GM12878 (cell line): ENCODE data around the gene DUSP8. TPM values are rescaled to one million over a fixed set of nuclear protein-coding genes. Genes with fewer than 3 reads are reported as not detected.

Experiments used
- ATAC-seq: fragments of 200-7000 bp; cut with Tn5 transposase; 3 replicates; pipeline ENCODE4 v1.9.1; 2020; ENCODE audit warnings: mild to moderate bottlenecking, moderate library complexity
- BruUV-seq: library from RNA; stranded (reverse); fragments of 400-500 nt; replicated peaks from 2 replicates; lab custom pipeline; 2021; lab: Mats Ljungman, UMichigan
- CTCF ChIA-PET: fragments of 300-600 bp; sonication (Branson Sonifier 250); formaldehyde crosslinking; extraction: SDS; loops from one replicate; lab custom pipeline; 2021; ENCODE audit warnings: inconsistent platforms; lab: Yijun Ruan, JAX
- POLR2A ChIA-PET: fragments of 350-600 bp; formaldehyde crosslinking; extraction: SDS; loops from one replicate; lab custom pipeline; 2021; ENCODE audit warnings: inconsistent platforms; lab: Charles Lee
- RAD21 ChIA-PET: fragments of 300-600 bp; sonication (Branson Sonifier 250); formaldehyde crosslinking; loops from one replicate; lab custom pipeline; 2023; ENCODE audit warnings: antibody characterized with exemption; ENCODE audit not compliant: unreplicated experiment; lab: Charles Lee
- SMC1A ChIA-PET: fragments of 300-600 bp; sonication (Branson Sonifier 250); formaldehyde crosslinking; loops from one replicate; lab custom pipeline; 2023; ENCODE audit not compliant: unreplicated experiment, uncharacterized antibody; lab: Charles Lee
- DNase-seq: peaks from one replicate; pipeline ENCODE4 v3.0.0-alpha.2; 2011; ENCODE audit warnings: low read depth, low spot score
- FAIRE-seq: peaks from 3 replicates; lab custom pipeline; 2011; peaks lifted over from hg19 to GRCh38; lab: Jason Lieb, UNC
- H2AFZ ChIP-seq: 2 replicates; pipeline ENCODE4 v1.6.0; 2011; ENCODE audit warnings: low read depth, low read length, control low read depth; ENCODE audit not compliant: control insufficient read depth
- H3K27ac ChIP-seq: 2 replicates; pipeline ENCODE4 v1.5.1; 2011; ENCODE audit warnings: control low read depth; ENCODE audit not compliant: control insufficient read depth, insufficient read depth
- H3K27me3 ChIP-seq, 2 experiments: replicated peaks in 1 of 2; 2 replicates each; pipeline versions ENCODE4 v1.6.0 to v1.6.1; 2011; ENCODE audit warnings: low read length in 1 of 2; ENCODE audit not compliant: control insufficient read depth in 2 of 2, insufficient read depth in 2 of 2
- H3K36me3 ChIP-seq, 2 experiments: 2 replicates each; pipeline ENCODE4 v1.5.1; 2011; ENCODE audit warnings: low read length in 1 of 2; ENCODE audit not compliant: control insufficient read depth in 2 of 2, insufficient read depth in 2 of 2
- H3K4me1 ChIP-seq: 2 replicates; pipeline ENCODE4 v1.6.1; 2011; ENCODE audit warnings: mild to moderate bottlenecking, low read length, moderate library complexity, mixed read lengths; ENCODE audit not compliant: control insufficient read depth, insufficient read depth
- H3K4me2 ChIP-seq: 2 replicates; pipeline ENCODE4 v1.6.0; 2011; ENCODE audit warnings: control low read depth; ENCODE audit not compliant: control insufficient read depth, insufficient read depth
- H3K4me3 ChIP-seq: fragments of 200-600 bp; sonication (generic); 2 replicates; pipeline ENCODE4 v1.5.1; 2016
- H3K79me2 ChIP-seq: 2 replicates; pipeline ENCODE4 v1.6.0; 2011; ENCODE audit warnings: low read length; ENCODE audit not compliant: control insufficient read depth, insufficient read depth
- H3K9ac ChIP-seq: 2 replicates; pipeline ENCODE4 v1.8.0; 2011; ENCODE audit warnings: low read length, control low read depth, mixed read lengths; ENCODE audit not compliant: control insufficient read depth, insufficient read depth
- H3K9me3 ChIP-seq: replicated peaks from 3 replicates; pipeline ENCODE4 v1.5.1; 2011; ENCODE audit warnings: mild to moderate bottlenecking, low read length; ENCODE audit not compliant: control insufficient read depth, insufficient read depth
- H4K20me1 ChIP-seq: 2 replicates; pipeline ENCODE4 v1.6.0; 2011; ENCODE audit not compliant: control insufficient read depth, insufficient read depth
- BCL11A ChIP-seq: IDR thresholded peaks from 2 replicates; pipeline ENCODE4 v1.6.1; 2011; ENCODE audit warnings: low read depth, low read length
- CBX5 ChIP-seq: sonication (generic); IDR thresholded peaks from 2 replicates; pipeline ENCODE4 v1.6.1; 2016; ENCODE audit warnings: low read depth, moderate library complexity, mild to moderate bottlenecking, inconsistent platforms
- CEBPB ChIP-seq, 2 experiments: fragments of 150-350 bp in 1 of 2; IDR thresholded peaks; 2 replicates each; pipeline ENCODE4 v1.6.1; 2012 to 2014; ENCODE audit warnings: low read depth in 2 of 2, low read length in 2 of 2, borderline replicate concordance in 1 of 2, inconsistent platforms in 1 of 2
- KLF5 ChIP-seq: fragments of 450-650 bp; IDR thresholded peaks from 2 replicates; pipeline ENCODE4 v1.6.1; 2014; ENCODE audit warnings: mild to moderate bottlenecking; ENCODE audit not compliant: partially characterized antibody
- MEF2A ChIP-seq: IDR thresholded peaks from 2 replicates; pipeline ENCODE4 v1.6.1; 2011; ENCODE audit warnings: low read depth, mild to moderate bottlenecking, low read length, moderate library complexity; ENCODE audit not compliant: insufficient read depth
- MTA2 ChIP-seq: fragments of 450-650 bp; IDR thresholded peaks from 2 replicates; pipeline ENCODE4 v1.6.1; 2016; ENCODE audit warnings: low read depth, mild to moderate bottlenecking, moderate library complexity
- MYC ChIP-seq: IDR thresholded peaks from 2 replicates; pipeline ENCODE4 v1.6.1; 2011; ENCODE audit warnings: mild to moderate bottlenecking, low read length, moderate library complexity, inconsistent platforms; ENCODE audit not compliant: insufficient read depth, insufficient replicate concordance, insufficient read length, severe bottlenecking
- PAX5 ChIP-seq: IDR thresholded peaks from 2 replicates; pipeline ENCODE4 v1.6.1; 2011; ENCODE audit warnings: low read depth, low read length, borderline replicate concordance
- PKNOX1 ChIP-seq: fragments of 450-650 bp; IDR thresholded peaks from 2 replicates; pipeline ENCODE4 v1.6.1; 2016; ENCODE audit warnings: mild to moderate bottlenecking
- RAD51 ChIP-seq: fragments of 450-650 bp; IDR thresholded peaks from 2 replicates; pipeline ENCODE4 v1.6.1; 2016; ENCODE audit warnings: moderate library complexity, mild to moderate bottlenecking, inconsistent platforms
- RFX5 ChIP-seq: IDR thresholded peaks from 2 replicates; pipeline ENCODE4 v1.6.1; 2011; ENCODE audit warnings: low read depth, low read length, improper control_type of control experiment
- TAF1 ChIP-seq: IDR thresholded peaks from 2 replicates; pipeline ENCODE4 v1.6.1; 2011; ENCODE audit warnings: mild to moderate bottlenecking, low read depth, low read length, borderline replicate concordance
- TBL1XR1 ChIP-seq: IDR thresholded peaks from 2 replicates; pipeline ENCODE4 v1.6.1; 2012; ENCODE audit warnings: low read depth, low read length, improper control_type of control experiment
- TCF7 ChIP-seq: IDR thresholded peaks from 2 replicates; pipeline ENCODE4 v1.6.1; 2014; ENCODE audit warnings: antibody characterized with exemption, borderline replicate concordance
- WRNIP1 ChIP-seq: IDR thresholded peaks from 2 replicates; pipeline ENCODE4 v1.6.1; 2011; ENCODE audit warnings: low read depth, low read length, improper control_type of control experiment, borderline replicate concordance
- ZBTB4 ChIP-seq: fragments of 450-650 bp; formaldehyde crosslinking; IDR thresholded peaks from 2 replicates; pipeline ENCODE4 v1.4.0; 2022; ENCODE audit warnings: mild to moderate bottlenecking, moderate library complexity
- ZNF207 ChIP-seq: fragments of 450-650 bp; IDR thresholded peaks from 2 replicates; pipeline ENCODE4 v1.6.1; 2014; ENCODE audit warnings: antibody characterized with exemption, mild to moderate bottlenecking, borderline replicate concordance
- WGBS: methylation state at CpG from one replicate; pipeline ENCODE4 v1.1.6; 2016; ENCODE audit warnings: low lambda C conversion rate; ENCODE audit not compliant: insufficient replicate concordance, insufficient coverage; ENCODE audit errors: missing lambda C conversion rate; 5-methylcytosine and 5-hydroxymethylcytosine counted together
- in situ Hi-C: fragments of 300-500 bp; cut with MboI; formaldehyde crosslinking; loops from 9 replicates; pipeline ENCODE4 v1.14.3; 2018; ENCODE audit warnings: mixed read lengths
- intact Hi-C: fragments of 100-400 bp; cut with micrococcal nuclease; formaldehyde crosslinking; loops from one replicate; pipeline ENCODE4 v1.14.2; 2022; ENCODE audit not compliant: unreplicated experiment
- polyA plus RNA-seq, 11 experiments: library from polyadenylated mRNA; depleted of rRNA in 4 of 11; unstranded in 6 of 11; stranded (reverse) in 5 of 11; fragments of >200 nt; fragmentation: Nextera tagmentation in 4 of 11; fragmentation: Illumina TruSeq in 1 of 11; extraction: Ambion mirVana in 4 of 11; extraction: Trizol in 1 of 11; gene quantifications; 1 replicate in 1 of 11; 2 replicates in 10 of 11; pipeline versions ENCODE4 v1.2.1 to v1.2.3, GENCODE V29; 2011 to 2016; ENCODE audit warnings: inconsistent platforms in 2 of 11, missing spikeins in 2 of 11, low read depth in 1 of 11
- total RNA-seq, 4 experiments: library from RNA; depleted of rRNA in 3 of 4; stranded (reverse); fragments of >200 nt in 3 of 4; fragmentation: Illumina TruSeq in 1 of 4; extraction: Trizol in 1 of 4; gene quantifications; 2 replicates each; pipeline versions ENCODE4 v1.2.1 to v1.2.3, GENCODE V29; 2013 to 2021
- TF ChIP-seq, protein P1 (sequence below): fragments of 450-650 bp; IDR thresholded peaks from 2 replicates; pipeline ENCODE4 v1.6.1; 2017; ENCODE audit warnings: borderline replicate concordance

Gene DUSP8
- total and polyA plus RNA-seq, 10 of the 15 experiments (the other 5 are each of a cell fraction or from before 2014, with no cell fraction given): 0.04 to 1.7 (median 0.26) TPM; not detected in 6

DNA sequence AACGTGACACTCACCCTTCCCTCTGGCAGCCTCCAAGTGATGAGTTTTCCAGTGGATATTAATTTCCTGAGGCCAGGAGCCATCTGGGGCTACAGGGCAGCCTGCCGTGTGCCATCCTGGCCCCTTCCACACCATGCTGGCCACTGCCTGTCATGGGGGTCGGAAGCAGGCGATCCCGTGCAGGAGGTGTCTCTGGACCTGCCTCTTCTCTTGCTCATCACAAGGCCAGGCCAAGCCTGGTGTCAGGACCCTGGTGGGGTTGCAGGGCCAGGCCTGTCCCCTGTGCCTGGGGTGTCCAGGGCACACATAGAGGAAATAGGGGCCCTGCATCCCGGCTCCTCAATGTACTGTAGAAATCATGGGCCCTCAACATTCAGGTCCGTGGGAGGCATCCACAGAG, 32.6 kb upstream of the DUSP8 start (continued):
- TF ChIP-seq ZBTB4 (CRISPR knock-in tag): no peak
- no peak for TF ChIP-seq RFX5
- TF ChIP-seq, protein P1, sequence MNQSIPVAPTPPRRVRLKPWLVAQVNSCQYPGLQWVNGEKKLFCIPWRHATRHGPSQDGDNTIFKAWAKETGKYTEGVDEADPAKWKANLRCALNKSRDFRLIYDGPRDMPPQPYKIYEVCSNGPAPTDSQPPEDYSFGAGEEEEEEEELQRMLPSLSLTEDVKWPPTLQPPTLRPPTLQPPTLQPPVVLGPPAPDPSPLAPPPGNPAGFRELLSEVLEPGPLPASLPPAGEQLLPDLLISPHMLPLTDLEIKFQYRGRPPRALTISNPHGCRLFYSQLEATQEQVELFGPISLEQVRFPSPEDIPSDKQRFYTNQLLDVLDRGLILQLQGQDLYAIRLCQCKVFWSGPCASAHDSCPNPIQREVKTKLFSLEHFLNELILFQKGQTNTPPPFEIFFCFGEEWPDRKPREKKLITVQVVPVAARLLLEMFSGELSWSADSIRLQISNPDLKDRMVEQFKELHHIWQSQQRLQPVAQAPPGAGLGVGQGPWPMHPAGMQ: no peak
- TF ChIP-seq CBX5: no peak
- no peak for TF ChIP-seq MEF2A

DNA sequence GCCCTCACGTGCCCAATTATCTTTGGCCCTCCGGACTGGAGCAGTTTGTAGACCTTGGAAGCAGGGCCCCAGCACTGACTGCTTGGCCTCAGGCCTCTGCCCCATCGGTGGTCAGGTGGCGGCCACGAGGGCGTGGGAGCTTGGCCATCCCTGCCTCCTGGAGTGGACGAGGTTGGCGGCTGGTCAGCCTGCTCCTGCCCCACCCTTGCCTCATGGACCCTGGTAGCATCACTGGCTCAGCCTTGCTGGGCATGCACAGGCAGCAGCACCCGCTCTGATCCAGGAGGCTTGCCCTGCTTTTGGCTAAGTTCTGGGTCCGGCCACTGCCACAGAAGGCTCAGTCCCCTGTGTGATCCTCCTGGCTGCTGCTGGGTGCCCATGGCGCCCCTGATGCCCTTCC, 32.1 kb upstream of the DUSP8 start:
- Histone ChIP-seq H3K27me3 (peaks cover 0 to 1% of the 10 kb centered on the region in 2 experiments; a peak in 2 of 4 replicates), H4K20me1 (no peaks in the 10 kb centered on the region), H3K27ac (no peak overlapping the region), H3K4me1 (peaks cover 5% of the 10 kb centered on the region), H3K79me2 (no peaks in the 10 kb centered on the region), H3K4me2 (no peak overlapping the region), H3K9ac (no peak overlapping the region), H3K9me3 (no peaks in the 10 kb centered on the region; the same call in 2 of the 3 replicates), H2AFZ (no peak overlapping the region), H3K4me3 (no peak overlapping the region)
- SMC1A ChIA-PET: no interaction called here
- no peak for ATAC-seq
- in situ Hi-C loops (no loop called here), intact Hi-C loops (no loop called here)
- no peak for FAIRE-seq
- no peak for DNase-seq
- POLR2A ChIA-PET: no interaction called here
- RAD21 ChIA-PET: no interaction called here
- BruUV-seq: no TSS peak
- WGBS: 63% methylated on average over 11 of the region's 11 CpGs
- TF ChIP-seq PKNOX1 (no peak), TCF7 (no peak), MEF2A (no peak), MTA2 (no peak), ZNF207 (no peak), TAF1 (no peak), TBL1XR1 (no peak), BCL11A (no peak), CEBPB (IDR thresholded peaks at IDR 0.05; ENCODE audit: borderline replicate concordance in 1 of 2, low read depth in 2 of 2, low read length in 2 of 2) (no peak), PAX5 (no peak), KLF5 (no peak), RAD51 (no peak), MYC (no peak), WRNIP1 (no peak)
- TF ChIP-seq, all 136 proteins: peak for 0
- H3K36me3 ChIP-seq: no peaks in the 10 kb centered on the region
- CTCF ChIA-PET: interaction anchor here (1.0 kb wide), 1 partner anchor 29 kb away, joined by 3 read pairs; no protein-coding TSS in a partner anchor
